NB4 (cell line): ENCODE data around the gene HRCT1.
A peak's percentile ranks its signal among the peaks of the same experiment; 100 is the strongest.
"Not testable (repeated sequence)": the region's sequence is repeated elsewhere in the genome, so short reads cannot be mapped to it uniquely, and the experiment has no call there.

Experiments
- DNase-seq: peaks from one replicate; pipeline ENCODE4 v3.0.0; 2010; ENCODE audit warnings: low read depth
- H3K4me3 ChIP-seq: one replicate; pipeline ENCODE4 v1.5.1; 2011; ENCODE audit warnings: mild to moderate bottlenecking, low read depth, low read length, moderate library complexity
- MYC ChIP-seq: IDR thresholded peaks from 2 replicates; pipeline ENCODE4 v1.6.1; 2011; ENCODE audit warnings: low read depth, low read length
- POLR2A ChIP-seq: IDR thresholded peaks from 2 replicates; pipeline ENCODE4 v1.6.1; 2011; ENCODE audit warnings: mild to moderate bottlenecking; ENCODE audit not compliant: insufficient read length; ENCODE audit errors: extremely low read depth
- TF ChIP-seq, protein P1 (sequence below): IDR thresholded peaks from one replicate; pipeline ENCODE4 v1.5.1; 2012; ENCODE audit warnings: low read depth, low read length
- TF ChIP-seq, protein P2 (sequence below): IDR thresholded peaks from 2 replicates; pipeline ENCODE4 v1.6.1; 2011; ENCODE audit warnings: low read depth, low read length

The HRCT1 gene

DNA sequence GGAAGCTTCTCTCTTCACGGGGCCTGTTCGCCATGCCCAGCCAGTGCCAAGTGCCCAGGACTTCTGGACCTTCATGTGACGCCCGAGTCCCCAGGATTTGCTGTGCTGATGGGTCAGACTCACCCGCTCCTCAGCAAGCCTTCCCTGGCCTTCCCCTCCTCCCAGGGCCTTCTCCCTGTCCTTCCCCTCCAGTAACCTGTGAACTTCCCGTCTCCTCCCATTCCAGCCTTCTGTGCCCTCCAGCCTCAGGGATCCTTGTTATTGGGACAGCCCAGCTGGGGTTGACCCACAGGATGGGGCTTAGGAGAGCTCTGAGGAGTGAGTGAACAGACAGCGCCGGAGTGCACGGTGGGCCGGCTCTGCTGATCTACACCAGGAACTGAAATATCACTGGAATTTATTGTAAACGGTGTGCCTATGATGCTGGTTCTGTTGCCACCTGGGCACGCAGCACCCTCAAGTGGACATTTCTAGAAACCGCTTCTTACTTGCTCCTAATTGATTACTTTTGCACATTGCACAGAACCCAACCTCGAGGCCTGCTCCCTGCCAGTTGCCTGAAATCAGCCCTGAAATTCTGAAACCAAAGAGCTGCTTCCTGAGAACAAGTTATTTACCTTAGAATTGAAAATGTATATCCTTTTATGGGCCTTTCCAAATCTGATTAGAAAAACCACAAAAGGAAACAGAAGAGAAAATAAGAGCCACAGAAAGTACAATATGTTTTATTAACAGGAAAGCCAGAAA is 4.8 kb downstream of the HRCT1 start:
- no peak overlapping the region for H3K4me3 ChIP-seq
- peak; percentile 39 for DNase-seq
- TF ChIP-seq, protein P1, sequence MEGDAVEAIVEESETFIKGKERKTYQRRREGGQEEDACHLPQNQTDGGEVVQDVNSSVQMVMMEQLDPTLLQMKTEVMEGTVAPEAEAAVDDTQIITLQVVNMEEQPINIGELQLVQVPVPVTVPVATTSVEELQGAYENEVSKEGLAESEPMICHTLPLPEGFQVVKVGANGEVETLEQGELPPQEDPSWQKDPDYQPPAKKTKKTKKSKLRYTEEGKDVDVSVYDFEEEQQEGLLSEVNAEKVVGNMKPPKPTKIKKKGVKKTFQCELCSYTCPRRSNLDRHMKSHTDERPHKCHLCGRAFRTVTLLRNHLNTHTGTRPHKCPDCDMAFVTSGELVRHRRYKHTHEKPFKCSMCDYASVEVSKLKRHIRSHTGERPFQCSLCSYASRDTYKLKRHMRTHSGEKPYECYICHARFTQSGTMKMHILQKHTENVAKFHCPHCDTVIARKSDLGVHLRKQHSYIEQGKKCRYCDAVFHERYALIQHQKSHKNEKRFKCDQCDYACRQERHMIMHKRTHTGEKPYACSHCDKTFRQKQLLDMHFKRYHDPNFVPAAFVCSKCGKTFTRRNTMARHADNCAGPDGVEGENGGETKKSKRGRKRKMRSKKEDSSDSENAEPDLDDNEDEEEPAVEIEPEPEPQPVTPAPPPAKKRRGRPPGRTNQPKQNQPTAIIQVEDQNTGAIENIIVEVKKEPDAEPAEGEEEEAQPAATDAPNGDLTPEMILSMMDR = peak; percentile 39
- no peak for TF ChIP-seq POLR2A

DNA sequence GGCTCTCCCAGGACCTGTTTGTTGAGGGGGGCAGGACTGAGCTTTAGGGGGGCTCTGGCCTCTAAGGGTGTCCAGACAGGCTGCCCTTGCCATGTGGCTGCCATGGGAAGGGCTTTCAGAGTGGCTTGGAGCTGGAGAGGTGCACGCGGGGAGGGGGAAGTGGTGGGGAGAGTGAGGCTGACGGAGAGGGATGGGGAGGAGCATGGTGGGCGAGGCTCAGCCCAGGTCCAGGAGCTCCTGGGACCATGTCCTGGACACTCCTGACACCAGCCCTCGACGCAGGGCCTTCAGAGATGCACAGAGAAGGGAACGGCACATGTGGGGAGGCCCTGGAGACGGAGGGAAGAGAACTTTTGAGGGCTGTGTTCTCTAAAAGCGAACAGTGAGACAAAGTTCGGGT is 5.7 kb downstream of the HRCT1 start:
- no peak for DNase-seq
- no peak overlapping the region for H3K4me3 ChIP-seq
- TF ChIP-seq POLR2A = no peak
- TF ChIP-seq MYC = no peak
- TF ChIP-seq, protein P1 = no peak
- TF ChIP-seq, protein P2, sequence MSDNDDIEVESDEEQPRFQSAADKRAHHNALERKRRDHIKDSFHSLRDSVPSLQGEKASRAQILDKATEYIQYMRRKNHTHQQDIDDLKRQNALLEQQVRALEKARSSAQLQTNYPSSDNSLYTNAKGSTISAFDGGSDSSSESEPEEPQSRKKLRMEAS = no peak

DNA sequence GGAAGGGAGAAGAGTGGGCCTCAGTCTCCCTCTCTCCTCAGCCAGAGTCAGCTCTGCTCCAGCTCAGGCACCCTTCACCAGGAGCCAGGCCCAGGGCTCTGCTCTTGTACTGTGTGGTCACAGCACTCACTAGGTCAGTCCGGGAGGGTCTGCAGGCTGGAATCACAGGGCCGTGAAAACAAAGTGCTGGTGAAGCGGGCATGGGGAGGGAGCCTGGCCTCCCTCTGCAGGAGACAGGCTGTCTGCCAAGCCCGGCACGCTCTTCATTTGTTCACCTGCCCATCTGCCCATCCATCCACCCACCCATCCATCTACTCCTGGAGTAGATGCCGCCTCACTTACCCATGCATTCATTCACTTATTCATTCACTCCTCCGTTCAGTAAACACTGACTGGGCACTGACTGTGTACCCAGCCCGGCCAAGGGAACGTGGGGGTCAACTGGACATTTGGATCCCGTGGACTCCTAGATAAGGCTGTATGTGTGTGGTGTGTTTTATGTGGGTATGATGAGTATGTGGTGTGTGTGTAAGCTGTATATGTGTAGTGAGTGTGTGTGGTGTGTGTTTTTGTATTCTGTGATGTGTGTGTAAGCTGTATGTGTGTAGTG is 6.9 kb downstream of the HRCT1 start:
- no peak for TF ChIP-seq POLR2A
- TF ChIP-seq, protein P1 = no peak
- no peak for TF ChIP-seq MYC
- TF ChIP-seq, protein P2 = no peak
- no peak overlapping the region for H3K4me3 ChIP-seq
- DNase-seq = no peak

DNA sequence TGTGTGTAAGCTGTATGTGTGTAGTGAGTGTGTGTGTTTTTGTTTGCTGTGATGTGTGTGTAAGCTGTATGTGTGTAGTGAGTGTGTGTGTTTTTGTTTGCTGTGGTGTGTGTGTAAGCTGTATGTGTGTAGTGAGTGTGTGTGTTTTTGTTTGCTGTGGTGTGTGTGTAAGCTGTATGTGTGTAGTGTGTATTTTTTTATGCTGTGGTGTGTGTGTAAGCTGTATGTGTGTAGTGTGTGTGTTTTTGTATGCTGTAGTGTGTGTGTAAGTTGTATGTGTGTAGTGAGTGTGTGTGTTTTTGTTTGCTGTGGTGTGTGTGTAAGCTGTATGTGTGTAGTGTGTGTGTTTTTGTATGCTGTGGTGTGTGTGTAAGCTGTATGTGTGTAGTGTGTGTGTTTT is 7.4 kb downstream of the HRCT1 start:
- not testable (repeated sequence) for H3K4me3 ChIP-seq, DNase-seq

DNA sequence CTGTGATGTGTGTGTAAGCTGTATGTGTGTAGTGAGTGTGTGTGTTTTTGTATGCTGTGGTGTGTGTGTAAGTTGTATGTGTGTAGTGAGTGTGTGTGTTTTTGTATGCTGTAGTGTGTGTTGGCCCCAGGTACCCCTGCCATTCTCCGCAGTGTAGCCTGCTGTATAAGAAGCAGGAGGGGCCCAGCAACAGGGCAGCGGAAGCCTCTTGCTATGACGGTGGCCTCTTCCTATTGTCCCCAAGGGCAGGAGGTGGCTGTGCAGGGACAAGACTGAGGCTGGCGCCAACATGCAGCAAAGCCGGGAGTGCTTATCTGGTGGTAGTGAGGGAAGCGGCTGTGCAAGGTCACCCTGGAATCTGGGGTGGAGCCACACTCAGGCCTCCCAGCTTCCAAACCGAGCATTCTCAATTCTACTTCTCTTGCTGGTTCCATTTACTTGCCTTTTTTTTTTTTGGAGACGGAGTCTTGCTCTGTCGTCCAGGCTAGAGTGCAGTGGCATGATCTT is 8.4 kb downstream of the HRCT1 start:
- TF ChIP-seq, protein P2 = no peak
- TF ChIP-seq MYC (no peak), POLR2A (no peak)
- TF ChIP-seq, protein P1 = no peak
- DNase-seq = peak; percentile 22
- H3K4me3 ChIP-seq = no peak overlapping the region

DNA sequence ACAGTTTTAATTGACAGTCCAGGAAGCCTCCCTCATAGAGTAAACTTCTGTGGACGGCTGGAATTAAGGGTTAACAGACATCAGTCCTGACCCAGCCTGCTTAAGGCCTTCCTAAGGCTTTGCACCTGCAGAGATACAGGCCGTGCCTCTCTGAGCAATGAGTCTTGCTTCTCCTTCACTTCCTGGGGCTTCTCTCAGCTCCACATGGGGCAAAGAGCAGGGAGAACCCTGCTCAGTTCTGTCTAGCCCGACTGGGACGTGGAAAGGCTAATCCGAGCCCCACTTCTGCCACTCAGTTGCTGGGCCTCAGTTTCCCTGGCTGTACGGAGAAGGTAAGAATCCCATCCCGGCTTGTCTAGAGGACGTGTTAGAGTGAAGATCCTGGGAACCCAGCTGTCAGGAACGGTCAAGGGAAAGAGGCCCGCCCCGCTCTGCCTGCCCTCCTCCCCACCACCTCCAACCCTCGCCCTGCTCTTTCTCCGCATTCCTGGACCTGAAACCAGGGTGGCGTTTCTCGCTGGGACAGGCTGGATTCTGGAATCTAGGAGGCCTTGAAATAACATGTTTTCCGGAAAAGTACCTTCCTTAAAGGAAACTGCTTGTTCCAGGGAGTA is 9.8 kb downstream of the HRCT1 start:
- TF ChIP-seq MYC (no peak), POLR2A (no peak)
- TF ChIP-seq, protein P2 = no peak
- TF ChIP-seq, protein P1 = no peak
- no peak for DNase-seq
- no peak overlapping the region for H3K4me3 ChIP-seq
